Activated CD8-positive, alpha-beta T cell treated with anti-CD3 and anti-CD28 coated beads, Interleukin-2, amount 10 ng/mL, durations not matched to agents 7 days and 5 days (primary cell): ENCODE data around the gene ALDH8A1. TPM values are rescaled to one million over a fixed set of nuclear protein-coding genes. Genes with fewer than 3 reads are reported as not detected.

ENCODE experiments used
- ATAC-seq: fragments of 150-1000 bp; cut with Tn5 transposase; one replicate; pipeline ENCODE4 v1.10.0; 2021; ENCODE audit warnings: moderate library complexity
- CTCF ChIA-PET: fragments of 350-600 bp; sonication (Branson Sonifier 250); formaldehyde crosslinking; loops from one replicate; lab custom pipeline; 2021; ENCODE audit warnings: antibody characterized with exemption; lab: Charles Lee
- POLR2A ChIA-PET: fragments of 350-600 bp; sonication (Branson Sonifier 250); formaldehyde crosslinking; loops from one replicate; lab custom pipeline; 2021; ENCODE audit warnings: antibody characterized with exemption; lab: Charles Lee
- DNase-seq: peaks from one replicate; pipeline ENCODE4 v3.0.0-alpha.2; 2020
- H3K27ac Mint-ChIP-seq: one replicate; pipeline ENCODE4 v1.8.0; 2021; ENCODE audit warnings: mild to moderate bottlenecking, mixed read lengths
- H3K27me3 Mint-ChIP-seq: one replicate; pipeline ENCODE4 v1.8.0; 2021; ENCODE audit warnings: low read depth, mixed read lengths
- H3K36me3 Mint-ChIP-seq: one replicate; pipeline ENCODE4 v1.8.0; 2021; ENCODE audit warnings: low read depth, mixed read lengths
- H3K4me1 Mint-ChIP-seq: one replicate; pipeline ENCODE4 v1.8.0; 2021; ENCODE audit warnings: low read depth, mixed read lengths
- H3K4me3 Mint-ChIP-seq: one replicate; pipeline ENCODE4 v1.8.0; 2021; ENCODE audit warnings: mild to moderate bottlenecking, mixed read lengths
- H3K9me3 Mint-ChIP-seq: one replicate; pipeline ENCODE4 v1.8.0; 2022; ENCODE audit warnings: mixed read lengths; ENCODE audit not compliant: insufficient read depth
- total RNA-seq, 2 experiments: library from RNA; stranded (reverse); gene quantifications; one replicate each; pipeline ENCODE4 v1.2.3, GENCODE V29; 2021

ALDH8A1 gene
- total RNA-seq, 2 experiments from 2014 or later, result 0.45 to 0.47 TPM

DNA sequence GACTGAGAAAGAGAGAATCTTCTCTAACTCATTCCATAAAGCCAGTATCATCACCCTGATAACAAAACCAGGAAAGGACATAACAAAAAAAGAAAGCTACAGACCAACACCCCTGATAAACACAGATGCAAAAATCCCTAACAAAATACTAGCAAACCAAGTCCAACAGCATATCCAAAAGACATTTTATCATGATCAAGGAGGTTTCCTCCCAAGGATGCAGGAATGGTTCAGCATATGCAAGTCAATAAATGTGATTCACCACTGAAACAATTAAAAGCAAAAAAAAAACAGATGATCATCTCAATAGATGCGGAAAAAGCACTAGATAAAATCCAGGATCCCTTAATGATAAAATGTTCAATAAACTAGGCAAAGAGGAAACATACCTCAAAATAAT lies 24.5 kb upstream of the ALDH8A1 start:
- ChIA-PET CTCF (no interaction called here), POLR2A (interaction anchor here (0.6 to 1.2 kb wide), 2 partner anchors 80 to 231 kb away, joined by 3 read pairs; partner anchors contain the start of gene HBS1L)
- DNase-seq (no peak), ATAC-seq (no peak)
- no peaks in the 10 kb centered on the region for H3K9me3 Mint-ChIP-seq
- H3K4me1 Mint-ChIP-seq, result peaks cover 8% of the 10 kb centered on the region
- H3K36me3 Mint-ChIP-seq, result peaks cover 52% of the 10 kb centered on the region
- H3K4me3 Mint-ChIP-seq, result no peak overlapping the region
- no peak overlapping the region for H3K27ac Mint-ChIP-seq
- H3K27me3 Mint-ChIP-seq, result no peaks in the 10 kb centered on the region

DNA sequence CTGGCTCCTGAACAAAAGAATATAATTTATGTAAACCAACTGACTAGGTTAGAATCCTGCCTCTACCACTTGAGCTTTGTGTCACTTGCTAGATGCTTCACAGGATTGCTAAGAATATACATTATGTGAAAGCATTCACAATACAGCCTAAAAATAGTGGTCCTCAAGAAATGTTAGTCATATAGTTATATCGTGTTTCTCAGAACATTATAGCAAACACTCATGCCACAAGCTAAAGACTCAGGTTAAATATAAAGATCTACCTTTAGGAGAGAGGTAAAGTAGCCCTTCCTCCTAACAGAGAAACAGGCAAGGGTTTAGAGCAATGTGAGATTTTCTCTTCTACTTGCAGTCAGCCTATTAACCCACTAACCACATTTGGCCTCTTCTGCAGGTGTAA lies 17.8 kb upstream of the ALDH8A1 start:
- Mint-ChIP-seq H3K4me3 (no peak overlapping the region), H3K9me3 (no peaks in the 10 kb centered on the region), H3K27ac (no peak overlapping the region), H3K4me1 (no peaks in the 10 kb centered on the region), H3K27me3 (no peaks in the 10 kb centered on the region), H3K36me3 (peaks cover 37% of the 10 kb centered on the region)
- ATAC-seq, result no peak
- DNase-seq, result no peak
- CTCF ChIA-PET, result interaction anchor here (1.0 to 1.9 kb wide), 4 partner anchors 9 to 30 kb away, joined by 3 to 11 read pairs (median 4); no protein-coding TSS in a partner anchor
- POLR2A ChIA-PET, result no interaction called here

DNA sequence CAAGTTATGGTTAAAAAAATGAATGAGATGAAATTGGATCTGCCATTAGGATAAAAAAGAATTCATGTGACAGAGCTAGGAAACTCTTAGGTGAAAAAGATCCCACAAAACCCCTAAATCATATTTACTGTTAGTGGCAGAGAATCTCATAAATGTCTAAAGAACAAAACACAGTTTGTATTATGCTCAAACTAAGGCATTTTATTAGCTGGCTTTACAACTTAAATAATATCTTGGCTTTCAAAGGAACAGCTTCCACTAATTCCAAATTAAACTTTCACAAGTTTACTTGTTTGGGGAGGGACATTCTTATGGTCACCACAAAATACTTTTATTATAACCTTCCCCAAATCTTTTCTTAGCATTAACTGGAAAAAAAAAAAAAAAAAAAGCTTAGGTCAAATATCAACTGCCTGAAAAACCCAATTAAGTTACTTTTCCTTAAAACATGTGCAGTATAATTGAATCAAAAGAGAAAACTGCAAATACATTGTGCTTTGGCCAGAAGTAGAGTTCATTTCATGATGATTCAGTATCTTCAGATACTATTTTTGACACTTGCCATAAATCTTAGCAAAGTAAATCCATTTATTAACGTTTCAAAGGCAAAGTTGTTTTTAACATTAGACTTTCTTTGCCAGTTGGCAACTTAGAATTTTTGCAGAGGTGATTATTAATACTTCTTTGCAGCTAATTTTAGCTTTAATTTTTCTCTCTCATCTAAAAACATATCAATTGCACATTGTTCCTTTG lies 14.7 kb upstream of the ALDH8A1 start:
- no peak overlapping the region for H3K27ac Mint-ChIP-seq
- H3K27me3 Mint-ChIP-seq, result no peaks in the 10 kb centered on the region
- H3K4me3 Mint-ChIP-seq, result no peak overlapping the region
- DNase-seq, result no peak
- peaks cover 57% of the 10 kb centered on the region for H3K36me3 Mint-ChIP-seq
- ATAC-seq, result no peak
- H3K9me3 Mint-ChIP-seq, result no peaks in the 10 kb centered on the region
- POLR2A ChIA-PET, result no interaction called here
- H3K4me1 Mint-ChIP-seq, result peaks cover 6% of the 10 kb centered on the region
- CTCF ChIA-PET, result interaction anchor here (1.6 to 1.8 kb wide), 2 partner anchors 24 to 38 kb away, joined by 3 to 7 read pairs; no protein-coding TSS in a partner anchor

DNA sequence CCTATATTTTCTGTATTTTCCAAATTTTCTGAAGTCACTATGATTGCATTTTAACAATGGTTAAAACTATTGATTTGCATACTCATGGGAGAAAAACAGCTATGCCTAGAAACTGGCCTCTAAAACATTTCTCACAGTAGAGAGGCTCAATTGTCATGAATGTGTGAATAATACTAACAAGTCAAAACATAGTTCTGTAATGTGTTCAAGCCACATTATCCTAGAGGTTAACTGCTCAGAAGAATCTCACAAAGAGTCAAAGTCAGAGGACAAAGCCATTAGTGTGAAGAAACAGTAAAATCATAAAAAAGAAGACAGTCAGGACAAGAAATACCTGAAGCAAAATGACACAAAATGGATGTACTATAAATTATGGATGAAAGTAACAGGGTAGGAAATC lies 12.5 kb upstream of the ALDH8A1 start:
- no peaks in the 10 kb centered on the region for H3K9me3 Mint-ChIP-seq
- ATAC-seq, result no peak
- H3K27ac Mint-ChIP-seq, result no peak overlapping the region

DNA sequence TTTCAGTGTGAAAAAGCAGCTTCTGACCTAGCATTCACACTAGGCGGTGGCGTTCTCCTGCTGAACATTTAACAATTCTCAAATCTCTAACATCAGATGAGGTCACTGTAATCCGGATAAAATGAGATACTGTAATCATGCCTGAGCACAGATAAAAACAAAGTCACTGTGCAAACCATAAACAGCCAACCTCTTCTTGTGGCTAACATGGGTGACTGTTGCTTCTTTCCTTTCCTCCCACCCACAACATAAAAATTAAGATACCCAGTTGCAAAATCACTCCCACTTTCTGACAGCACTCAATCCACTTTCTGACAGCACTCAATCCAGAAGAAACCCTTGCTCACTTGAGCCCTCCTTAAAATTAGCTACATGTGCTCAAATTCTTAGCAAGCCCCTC lies 11.5 kb upstream of the ALDH8A1 start:
- ChIA-PET POLR2A (no interaction called here), CTCF (interaction anchor here (1.2 to 1.6 kb wide), 2 partner anchors 21 to 34 kb away, joined by 3 to 5 read pairs; no protein-coding TSS in a partner anchor)
- Mint-ChIP-seq H3K36me3 (peaks cover 60% of the 10 kb centered on the region), H3K27me3 (no peaks in the 10 kb centered on the region), H3K4me3 (no peak overlapping the region), H3K4me1 (peaks cover 6% of the 10 kb centered on the region), H3K9me3 (no peaks in the 10 kb centered on the region), H3K27ac (no peak overlapping the region)
- no peak for ATAC-seq
- no peak for DNase-seq

More for the DNA sequence above, 12.5 kb upstream of the ALDH8A1 start:
- H3K4me1 Mint-ChIP-seq, result peaks cover 6% of the 10 kb centered on the region
- ChIA-PET CTCF (interaction anchor here (1.6 kb wide), 1 partner anchor 22 kb away, joined by 5 read pairs; no protein-coding TSS in a partner anchor), POLR2A (no interaction called here)
- H3K27me3 Mint-ChIP-seq, result no peaks in the 10 kb centered on the region
- H3K36me3 Mint-ChIP-seq, result peaks cover 62% of the 10 kb centered on the region
- no peak for DNase-seq
- H3K4me3 Mint-ChIP-seq, result no peak overlapping the region

DNA sequence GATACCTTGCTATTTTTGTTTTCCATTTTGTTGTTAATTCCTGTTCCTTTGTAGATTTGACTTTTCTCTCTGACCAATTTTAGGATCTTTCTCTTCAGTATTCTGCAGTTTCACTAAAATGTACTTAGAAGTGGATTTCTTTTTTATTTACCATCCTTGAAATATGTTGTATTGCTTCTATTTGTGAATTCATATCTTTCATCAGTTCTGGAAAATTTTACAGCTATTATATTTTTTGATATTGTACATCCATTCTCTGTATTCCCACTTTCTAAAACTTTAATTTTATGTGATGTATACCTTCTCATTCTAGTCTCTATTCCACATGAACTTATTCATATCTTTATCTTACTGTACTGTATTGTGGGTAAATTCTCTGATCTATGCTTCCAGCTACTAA lies 9.7 kb upstream of the ALDH8A1 start:
- H3K27me3 Mint-ChIP-seq, result no peaks in the 10 kb centered on the region
- no peak overlapping the region for H3K4me3 Mint-ChIP-seq
- CTCF ChIA-PET, result interaction anchor here (1.2 to 1.6 kb wide), 3 partner anchors 9 to 170 kb away, joined by 3 to 4 read pairs (median 3); partner anchors contain the start of gene ALDH8A1
- peaks cover 48% of the 10 kb centered on the region for H3K36me3 Mint-ChIP-seq
- POLR2A ChIA-PET, result interaction anchor here (0.6 kb wide), 1 partner anchor 130 kb away, joined by 3 read pairs; no protein-coding TSS in a partner anchor
- DNase-seq, result no peak
- H3K4me1 Mint-ChIP-seq, result peaks cover 6% of the 10 kb centered on the region
- no peak for ATAC-seq
- H3K9me3 Mint-ChIP-seq, result no peaks in the 10 kb centered on the region
- no peak overlapping the region for H3K27ac Mint-ChIP-seq

DNA sequence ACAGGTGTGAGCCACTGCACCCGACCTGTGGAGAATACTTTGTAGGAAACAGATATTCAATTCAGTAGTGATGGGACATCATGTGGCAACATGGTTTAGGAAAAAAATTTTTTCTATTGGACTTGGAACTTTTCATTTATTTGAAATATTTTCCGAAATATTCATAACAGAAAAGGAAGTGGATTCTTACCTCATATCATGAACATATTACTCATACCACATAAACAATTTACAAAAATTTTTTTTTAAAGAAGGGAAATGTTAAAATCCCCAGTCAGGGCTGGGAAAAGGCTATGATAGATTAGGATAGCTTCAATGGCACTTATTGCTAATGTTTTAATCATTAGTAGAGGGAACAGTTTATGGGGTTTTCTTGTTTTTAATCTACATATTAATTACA lies 6.8 kb upstream of the ALDH8A1 start:
- ChIA-PET CTCF (interaction anchor here (0.6 kb wide), 1 partner anchor 28 kb away, joined by 3 read pairs; no protein-coding TSS in a partner anchor), POLR2A (no interaction called here)
- no peaks in the 10 kb centered on the region for H3K9me3 Mint-ChIP-seq
- no peak overlapping the region for H3K4me3 Mint-ChIP-seq
- no peaks in the 10 kb centered on the region for H3K27me3 Mint-ChIP-seq
- peaks cover 24% of the 10 kb centered on the region for H3K36me3 Mint-ChIP-seq
- no peak for ATAC-seq
- H3K27ac Mint-ChIP-seq, result no peak overlapping the region
- H3K4me1 Mint-ChIP-seq, result peaks cover 4% of the 10 kb centered on the region
- no peak for DNase-seq

DNA sequence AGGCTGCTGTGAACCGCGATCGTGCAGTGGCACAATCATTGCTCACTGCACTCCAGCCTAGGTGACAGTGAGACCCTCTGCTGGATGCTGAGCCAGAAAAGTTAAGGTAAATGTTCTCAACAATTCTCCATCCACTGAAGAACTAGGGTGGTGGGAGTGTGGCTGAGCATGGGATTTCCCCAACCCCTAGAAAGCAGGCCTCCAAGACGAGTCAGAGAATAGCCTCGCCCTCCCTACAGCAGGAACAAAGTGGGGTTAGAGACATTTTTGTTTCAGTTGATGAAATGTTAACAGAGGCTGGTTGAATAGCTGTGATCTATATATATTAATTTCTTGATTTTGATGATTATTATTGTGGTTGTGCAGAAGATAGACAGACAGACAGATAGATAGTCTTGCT lies 6.1 kb upstream of the ALDH8A1 start:
- H3K4me1 Mint-ChIP-seq, result no peaks in the 10 kb centered on the region
- ChIA-PET CTCF (interaction anchor here (0.6 kb wide), 1 partner anchor 29 kb away, joined by 3 read pairs; no protein-coding TSS in a partner anchor), POLR2A (no interaction called here)
- no peak overlapping the region for H3K27ac Mint-ChIP-seq
- DNase-seq (no peak), ATAC-seq (no peak)
- no peaks in the 10 kb centered on the region for H3K9me3 Mint-ChIP-seq
- no peak overlapping the region for H3K4me3 Mint-ChIP-seq
- H3K36me3 Mint-ChIP-seq, result peaks cover 18% of the 10 kb centered on the region
- no peaks in the 10 kb centered on the region for H3K27me3 Mint-ChIP-seq

DNA sequence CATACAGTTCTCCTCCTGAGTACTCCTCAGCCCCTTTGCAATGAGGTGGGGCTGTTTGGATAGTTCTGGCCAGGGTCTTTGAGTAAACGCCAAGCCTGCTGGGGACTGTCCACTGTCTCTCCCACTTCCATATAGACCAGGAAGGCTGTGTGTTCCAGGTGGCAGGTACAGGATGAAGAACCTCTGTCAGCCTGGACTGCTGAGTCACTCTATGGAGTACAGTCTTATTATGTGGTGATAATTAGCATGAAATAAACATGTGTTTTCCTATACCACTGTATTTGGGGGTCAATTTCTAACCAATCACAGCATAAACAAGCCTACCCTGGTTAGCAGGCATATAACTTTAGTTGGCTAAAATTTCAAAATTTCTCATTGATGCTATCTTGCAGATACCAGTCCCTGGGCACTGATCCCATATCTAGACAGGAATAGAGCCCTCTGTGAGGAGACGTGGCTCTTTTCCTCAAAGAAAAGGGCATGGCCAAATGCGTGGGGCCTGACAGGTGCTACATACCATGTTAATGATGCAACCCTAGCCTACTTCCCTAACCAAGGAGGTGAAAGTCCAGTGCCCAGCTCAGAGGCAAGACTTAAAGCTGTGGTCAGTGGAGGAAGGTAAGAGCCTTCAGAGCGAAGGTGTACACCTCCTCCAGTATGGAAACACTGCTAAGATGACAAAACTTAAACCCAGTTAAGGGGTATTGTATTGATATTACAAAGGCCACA lies 4.5 kb upstream of the ALDH8A1 start:
- H3K4me1 Mint-ChIP-seq, result no peaks in the 10 kb centered on the region
- H3K4me3 Mint-ChIP-seq, result no peak overlapping the region
- ATAC-seq, result no peak
- DNase-seq, result no peak
- H3K36me3 Mint-ChIP-seq, result peaks cover 10% of the 10 kb centered on the region
- ChIA-PET POLR2A (no interaction called here), CTCF (no interaction called here)
- H3K27me3 Mint-ChIP-seq, result no peaks in the 10 kb centered on the region
- no peak overlapping the region for H3K27ac Mint-ChIP-seq
- no peaks in the 10 kb centered on the region for H3K9me3 Mint-ChIP-seq

DNA sequence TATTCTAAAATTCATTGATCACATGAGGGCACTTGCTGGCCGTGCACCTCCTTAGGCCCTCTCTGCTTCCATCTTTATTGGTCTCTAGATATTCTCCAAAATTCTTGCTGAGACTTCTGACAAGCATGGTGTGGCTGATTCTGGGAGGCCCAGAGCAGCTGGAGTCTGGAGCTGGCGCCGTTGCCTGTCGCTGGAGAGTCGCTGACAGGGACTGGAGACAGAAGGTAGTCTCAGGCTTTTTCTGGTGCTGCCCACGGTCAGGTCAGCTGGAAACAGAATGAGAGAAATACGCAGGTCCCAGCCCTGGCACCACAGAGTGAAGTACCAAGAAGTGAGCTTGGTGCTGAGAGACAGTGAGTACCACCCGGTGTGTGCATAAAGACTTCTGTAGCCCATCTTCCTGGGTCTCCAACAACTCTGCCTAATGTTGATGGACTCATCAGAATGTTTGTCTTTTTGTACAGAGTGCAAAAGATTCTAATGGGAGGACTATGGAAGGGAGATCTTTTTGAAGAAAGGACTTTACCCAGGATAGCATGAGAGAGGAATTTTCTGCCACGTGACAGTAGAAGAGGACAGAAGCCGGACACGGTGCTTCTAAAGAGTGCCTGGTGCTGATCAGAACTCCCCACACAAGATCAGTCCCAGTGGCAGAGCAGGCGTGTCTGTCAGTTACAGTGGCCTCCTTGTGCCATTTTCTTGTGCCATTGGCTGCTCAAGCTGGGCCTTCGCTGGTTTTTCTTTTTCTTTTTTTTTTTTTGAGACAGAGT lies 1.8 kb upstream of the ALDH8A1 start:
- CTCF ChIA-PET, result interaction anchor here (2.3 kb wide), 1 partner anchor 8 kb away, joined by 4 read pairs; no protein-coding TSS in a partner anchor

DNA sequence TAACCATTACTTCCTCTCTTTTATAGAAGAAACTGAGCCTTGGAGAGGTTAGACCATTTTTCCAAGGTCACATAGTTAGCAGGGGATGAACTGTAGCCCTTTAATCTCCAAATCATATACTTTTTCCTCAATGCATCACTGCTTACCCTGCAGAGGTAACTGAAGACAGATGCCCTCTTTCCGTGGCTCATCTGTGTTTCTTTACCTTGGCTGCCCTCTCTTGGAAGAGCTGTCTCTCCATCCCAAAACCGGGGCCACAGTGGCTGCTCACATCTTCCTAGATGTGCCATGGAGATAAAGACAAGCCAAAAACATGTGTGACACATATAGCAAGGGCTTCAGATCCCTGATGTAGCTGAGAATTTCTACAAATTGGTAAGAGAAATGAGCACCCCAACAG lies 581 bp upstream of the ALDH8A1 start:
- CTCF ChIA-PET, result interaction anchor here (0.8 to 2.3 kb wide), 3 partner anchors 9 to 258 kb away, joined by 3 to 16 read pairs (median 4); no protein-coding TSS in a partner anchor
- no peak for ATAC-seq
- Mint-ChIP-seq H3K4me1 (no peaks in the 10 kb centered on the region), H3K4me3 (no peak overlapping the region), H3K27ac (no peak overlapping the region), H3K27me3 (no peaks in the 10 kb centered on the region), H3K36me3 (no peaks in the 10 kb centered on the region), H3K9me3 (no peaks in the 10 kb centered on the region)
- POLR2A ChIA-PET, result no interaction called here
- DNase-seq, result no peak

More for the DNA sequence above, 1.8 kb upstream of the ALDH8A1 start:
- DNase-seq (no peak), ATAC-seq (no peak)
- Mint-ChIP-seq H3K9me3 (no peaks in the 10 kb centered on the region), H3K27me3 (no peaks in the 10 kb centered on the region), H3K27ac (no peak overlapping the region), H3K4me1 (no peaks in the 10 kb centered on the region), H3K36me3 (no peaks in the 10 kb centered on the region), H3K4me3 (no peak overlapping the region)
- POLR2A ChIA-PET, result interaction anchor here (0.6 kb wide), 1 partner anchor 103 kb away, joined by 3 read pairs; the partner anchor contains the start of gene HBS1L
